ENCODE measurements around the gene MAP3K5. TPM values are rescaled to one million over a fixed set of nuclear protein-coding genes. Genes with fewer than 3 reads are reported as not detected.

Gene MAP3K5
- total and polyA plus RNA-seq, 2 of the 8 experiments (the other 6 are each of a cell fraction or from before 2014, with no cell fraction given): 0.63 to 2.6 TPM

- no peak overlapping the region for H3K18ac ChIP-seq (ENCODE audit: extremely low read depth, low read length)
- H3K14ac ChIP-seq (ENCODE audit: insufficient read length): no peak overlapping the region
- no peak overlapping the region for H2BK20ac ChIP-seq (ENCODE audit: low read length)
- FAIRE-seq (no peak), DNase-seq (ENCODE audit: low read depth in 1 of 2, low spot score in 2 of 2) (no peak)
- H3K79me1 ChIP-seq (ENCODE audit: low read depth, low read length): no peaks in the 10 kb centered on the region
- H3K56ac ChIP-seq (replicated peaks; ENCODE audit: insufficient read length, low read depth, low read length): no peak overlapping the region
- H3K4ac ChIP-seq (replicated peaks; ENCODE audit: insufficient read length, low read depth, low read length): no peak overlapping the region
- no peak overlapping the region for H2AFZ ChIP-seq (ENCODE audit: low read length)
- H3K9me3 ChIP-seq (ENCODE audit: insufficient read depth in 2 of 2, low read depth in 1 of 2, low read length in 1 of 2): no peaks in the 10 kb centered on the region
- POLR2A ChIA-PET (ENCODE audit: partially characterized antibody): no interaction called here
- H3K4me3 ChIP-seq (ENCODE audit: extremely low read depth in 1 of 4, insufficient read depth in 2 of 4, low read depth in 3 of 4, low read length in 4 of 4): no peak overlapping the region
- H3K23ac ChIP-seq (ENCODE audit: insufficient read length): no peak overlapping the region
- no peak overlapping the region for H4K5ac ChIP-seq (ENCODE audit: insufficient read length, low read depth, low read length)
- no peak overlapping the region for H3K4me2 ChIP-seq (ENCODE audit: insufficient read depth in 1 of 2, low read depth in 2 of 2, low read length in 2 of 2)
- H2AK5ac ChIP-seq (ENCODE audit: low read depth, low read length): no peak overlapping the region
- H3K4me1 ChIP-seq (replicated peaks in 1 of 4; ENCODE audit: control insufficient read depth in 3 of 4, insufficient read depth in 4 of 4, low read length in 3 of 4): peaks cover 0 to under 1% (median 0%) of the 10 kb centered on the region in 4 experiments; a peak in 1 of 7 replicates
- no peak overlapping the region for H4K91ac ChIP-seq (replicated peaks; ENCODE audit: insufficient read length, low read length)
- H3K36me3 ChIP-seq (ENCODE audit: control insufficient read depth in 2 of 4, insufficient read depth in 4 of 4, low read length in 3 of 4): no peaks in the 10 kb centered on the region
- no peak overlapping the region for H4K8ac ChIP-seq (ENCODE audit: extremely low read depth, insufficient read depth, low read length)
- no peak for TF ChIP-seq TAF1 (IDR thresholded peaks at IDR 0.05; ENCODE audit: low read depth, low read length)
- TF ChIP-seq TAF7 (optimal IDR thresholded peaks at IDR 0.05; ENCODE audit: borderline replicate concordance, low read depth, low read length): no peak
- no peak for TF ChIP-seq HDAC6 (IDR thresholded peaks at IDR 0.05; ENCODE audit: low read depth, low read length)
- H2BK120ac ChIP-seq (replicated peaks; ENCODE audit: low read depth, low read length): no peak overlapping the region
- no peak overlapping the region; a peak in 1 of 7 replicates for H3K9ac ChIP-seq (replicated peaks in 1 of 4; ENCODE audit: extremely low read depth in 1 of 4, low read depth in 3 of 4, low read length in 3 of 4)
- no peak overlapping the region for H3K27ac ChIP-seq (ENCODE audit: low read depth, low read length)
- no peak overlapping the region for H2BK5ac ChIP-seq (ENCODE audit: low read depth, low read length)
- H4K20me1 ChIP-seq (replicated peaks in 1 of 2; ENCODE audit: control insufficient read depth in 1 of 2, insufficient read depth in 2 of 2, low read length in 2 of 2): no peaks in the 10 kb centered on the region
- H2BK15ac ChIP-seq (ENCODE audit: low read length): no peak overlapping the region
- CTCF ChIA-PET (ENCODE audit: partially characterized antibody): no interaction called here
- no peak overlapping the region for H2BK12ac ChIP-seq (ENCODE audit: low read depth, low read length)
- no peaks in the 10 kb centered on the region for H3K23me2 ChIP-seq (ENCODE audit: low read depth, low read length)
- no peaks in the 10 kb centered on the region for H3K79me2 ChIP-seq (ENCODE audit: control insufficient read depth in 1 of 2, insufficient read depth in 2 of 2, low read length in 2 of 2)
- H3K27me3 ChIP-seq (replicated peaks in 1 of 4; ENCODE audit: control insufficient read depth in 3 of 4, extremely low read depth in 1 of 4, insufficient read depth in 3 of 4, low read length in 3 of 4): no peaks in the 10 kb centered on the region
- 90% methylated on average over 4 of the region's 4 CpGs; no CpG with 5 or more reads in 1 of the 2 experiments for WGBS, 2 experiments (ENCODE audit: extremely low coverage in 1 of 2, insufficient coverage in 1 of 2, insufficient read length in 1 of 2, insufficient replicate concordance in 2 of 2, low coverage in 1 of 2, low lambda C conversion rate in 2 of 2, missing lambda C conversion rate in 1 of 2)
These were observed 41.4 kb downstream of the MAP3K5 start for GRCh38 chr6:136750696-136751521.

Measured in H1 (cell line).